Measurements from ENCODE around the gene ISOC1.

The ISOC1 gene

DNA sequence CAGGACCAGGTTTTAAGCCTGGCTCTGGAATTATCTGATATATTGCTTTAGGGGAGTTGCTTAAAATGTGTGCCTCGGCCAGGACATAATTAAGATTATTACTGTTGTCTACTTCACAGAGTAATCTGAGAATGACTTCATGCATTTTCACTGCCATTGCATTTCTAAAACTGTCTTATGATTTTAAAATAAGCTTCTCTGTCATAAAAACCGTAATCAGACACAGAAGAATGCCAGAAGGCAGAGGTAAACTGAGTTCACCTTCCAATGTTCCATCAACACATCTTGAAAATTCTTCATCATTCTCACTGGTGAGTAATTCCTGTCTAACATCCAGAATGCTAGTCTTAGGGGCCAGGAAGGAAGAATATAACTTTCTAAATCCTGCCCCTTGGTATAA lies 47.1 kb downstream of the ISOC1 start:
- no peak for ATAC-seq
- H3K36me3 Mint-ChIP-seq = no peaks in the 10 kb centered on the region

DNA sequence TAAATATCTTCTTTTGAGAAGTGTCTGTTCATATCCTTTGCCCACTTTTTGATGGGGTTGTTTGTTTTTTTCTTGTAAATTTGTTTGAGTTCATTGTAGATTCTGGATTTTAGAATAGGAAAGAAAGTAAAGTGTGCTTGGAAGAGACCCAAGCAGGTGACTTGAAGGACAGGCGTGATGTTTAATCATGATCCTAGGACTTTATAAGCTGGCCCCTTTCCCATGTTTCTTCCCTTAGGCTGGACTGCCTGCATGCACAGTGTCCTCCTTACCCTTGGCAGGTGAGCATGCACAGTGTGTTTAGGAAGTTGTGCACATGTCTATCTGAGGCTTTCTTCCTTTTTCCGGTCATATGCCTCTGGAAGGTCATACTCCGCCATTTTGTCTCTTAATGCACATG lies 61.3 kb downstream of the ISOC1 start:
- no peaks in the 10 kb centered on the region for H3K4me1 Mint-ChIP-seq
- H3K4me3 Mint-ChIP-seq = no peak overlapping the region
- no peaks in the 10 kb centered on the region for H3K36me3 Mint-ChIP-seq
- ATAC-seq (no peak), DNase-seq (ENCODE audit: low spot score in 2 of 2) (no peak)
- H3K9me3 Mint-ChIP-seq = peaks cover 4% of the 10 kb centered on the region
- no peak overlapping the region for H3K27ac Mint-ChIP-seq

More for the DNA sequence above, 47.1 kb downstream of the ISOC1 start:
- no peak overlapping the region for H3K27ac Mint-ChIP-seq
- no peak overlapping the region for H3K4me3 Mint-ChIP-seq
- H3K9me3 Mint-ChIP-seq = no peaks in the 10 kb centered on the region
- H3K4me1 Mint-ChIP-seq = no peaks in the 10 kb centered on the region
- no peak for DNase-seq (ENCODE audit: low spot score in 2 of 2)

DNA sequence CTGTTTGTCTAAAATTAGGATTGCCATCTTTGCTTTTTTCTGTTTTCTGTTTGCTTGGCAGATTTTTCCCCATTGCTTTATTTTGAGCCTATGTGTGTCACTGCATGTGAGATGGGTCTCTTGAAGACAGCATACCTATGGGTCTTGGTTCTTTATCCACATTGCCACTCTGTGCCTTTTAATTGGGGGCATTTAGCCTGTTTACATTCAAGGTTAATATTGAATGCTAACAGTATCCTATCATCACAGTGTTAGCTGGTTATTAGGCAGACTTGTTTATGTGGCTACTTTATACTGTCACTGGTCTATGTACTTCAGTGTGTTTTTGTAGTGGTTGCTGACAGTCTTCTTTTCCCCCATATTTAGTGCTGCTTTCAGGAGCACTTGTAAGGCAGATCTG lies 67.3 kb downstream of the ISOC1 start:
- H3K36me3 Mint-ChIP-seq = no peaks in the 10 kb centered on the region
- ATAC-seq (no peak), DNase-seq (ENCODE audit: low spot score in 2 of 2) (no peak)
- no peak overlapping the region for H3K27ac Mint-ChIP-seq
- H3K9me3 Mint-ChIP-seq = peaks cover 19% of the 10 kb centered on the region
- no peak overlapping the region for H3K4me3 Mint-ChIP-seq
- H3K4me1 Mint-ChIP-seq = peaks cover 4% of the 10 kb centered on the region

All from stimulated activated effector memory CD8-positive, alpha-beta T cell treated with anti-CD3 and anti-CD28 coated beads, Interleukin-12 subunit alpha, Interleukin-12 subunit beta, amount 100 ng/mL, for 72 hours (primary cell).